SK-N-SH treated with all-trans-retinoic acid at 6 μM for 48 hours (cell line): Measurements from ENCODE around the gene RBMX.

Source experiments
- ARNTL ChIP-seq: fragments of 450-650 bp; formaldehyde crosslinking; IDR thresholded peaks from 2 replicates; pipeline ENCODE4 v1.5.0; 2020; ENCODE audit warnings: low read depth, mild to moderate bottlenecking, moderate library complexity, borderline replicate concordance
- BACH2 ChIP-seq: fragments of 250-450 bp; sonication (Bioruptor Pico); IDR thresholded peaks from 2 replicates; pipeline ENCODE4 v1.9.0; 2021; ENCODE audit warnings: mild to moderate bottlenecking, borderline replicate concordance
- ISL1 ChIP-seq: fragments of 250-450 bp; sonication (Bioruptor Pico); IDR thresholded peaks from 2 replicates; pipeline ENCODE4 v2.1.2; 2022; ENCODE audit warnings: mild to moderate bottlenecking, moderate library complexity
- OSR1 ChIP-seq: fragments of 250-450 bp; sonication (Bioruptor Pico); IDR thresholded peaks from 2 replicates; pipeline ENCODE4 v1.8.0; 2022; ENCODE audit warnings: moderate library complexity, mild to moderate bottlenecking, inconsistent platforms
- SNAI2 ChIP-seq: fragments of 250-450 bp; sonication (Bioruptor Pico); IDR thresholded peaks from 2 replicates; pipeline ENCODE4 v1.5.0; 2020; ENCODE audit warnings: mild to moderate bottlenecking, moderate library complexity
- ZFP3 ChIP-seq: fragments of 250-450 bp; sonication (Bioruptor Pico); IDR thresholded peaks from 2 replicates; pipeline ENCODE4 v1.5.0; 2020; ENCODE audit warnings: mild to moderate bottlenecking, moderate library complexity
- ZNF565 ChIP-seq: fragments of 450-650 bp; formaldehyde crosslinking; conservative IDR thresholded peaks from 2 replicates; pipeline ENCODE4 v1.5.0; 2020; ENCODE audit warnings: low read depth, mild to moderate bottlenecking, moderate library complexity

DNA sequence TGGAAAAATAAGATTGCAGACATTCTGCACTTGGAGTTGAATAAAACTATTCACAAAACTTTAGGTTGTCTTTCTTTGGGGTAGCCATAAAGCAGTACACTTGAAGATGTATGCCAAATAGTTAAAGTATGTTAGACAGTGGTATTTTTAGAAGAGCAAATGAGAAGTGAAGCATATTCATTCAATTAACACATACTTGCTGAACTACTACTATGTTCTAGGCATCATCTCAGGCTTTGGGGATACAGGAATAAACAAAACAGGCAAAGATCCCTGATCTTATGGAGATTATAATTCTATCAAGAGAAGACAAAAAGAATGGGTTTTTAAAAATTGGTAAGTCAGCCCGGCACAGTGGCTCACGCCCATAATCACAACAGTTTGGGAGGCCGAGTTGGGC lies 29.0 kb downstream of the RBMX start:
- no peak for TF ChIP-seq ARNTL (CRISPR knock-in tag)
- TF ChIP-seq OSR1 (CRISPR knock-in tag) = no peak
- no peak for TF ChIP-seq ZNF565 (CRISPR knock-in tag)
- TF ChIP-seq SNAI2 = no peak
- TF ChIP-seq ZFP3 = no peak
- TF ChIP-seq BACH2 = no peak
- no peak for TF ChIP-seq ISL1 (CRISPR knock-in tag)
